HUES48 (cell line): ENCODE measurements around the gene PHKB.

ENCODE experiments used
- H3K27ac ChIP-seq: one replicate; pipeline ENCODE4 v1.7.0; 2013; ENCODE audit warnings: low read depth, low read length, inconsistent platforms
- H3K27me3 ChIP-seq: 2 replicates; pipeline ENCODE4 v1.6.1; 2013; ENCODE audit warnings: mild to moderate bottlenecking, low read length; ENCODE audit not compliant: control insufficient read depth, insufficient read depth
- H3K36me3 ChIP-seq: 2 replicates; pipeline ENCODE4 v1.6.1; 2013; ENCODE audit warnings: low read length; ENCODE audit not compliant: control insufficient read depth, insufficient read depth
- H3K4me1 ChIP-seq: 2 replicates; pipeline ENCODE4 v1.6.1; 2013; ENCODE audit warnings: mild to moderate bottlenecking, low read length; ENCODE audit not compliant: control insufficient read depth, insufficient read depth
- H3K4me3 ChIP-seq: 2 replicates; pipeline ENCODE4 v1.5.1; 2013; ENCODE audit warnings: mild to moderate bottlenecking, low read depth, low read length
- H3K9ac ChIP-seq: 2 replicates; pipeline ENCODE4 v1.6.1; 2013; ENCODE audit warnings: mild to moderate bottlenecking, low read depth, low read length, moderate library complexity
- H3K9me3 ChIP-seq: 2 replicates; pipeline ENCODE4 v1.6.1; 2013; ENCODE audit warnings: low read length; ENCODE audit not compliant: control insufficient read depth, insufficient read depth

Gene PHKB

DNA sequence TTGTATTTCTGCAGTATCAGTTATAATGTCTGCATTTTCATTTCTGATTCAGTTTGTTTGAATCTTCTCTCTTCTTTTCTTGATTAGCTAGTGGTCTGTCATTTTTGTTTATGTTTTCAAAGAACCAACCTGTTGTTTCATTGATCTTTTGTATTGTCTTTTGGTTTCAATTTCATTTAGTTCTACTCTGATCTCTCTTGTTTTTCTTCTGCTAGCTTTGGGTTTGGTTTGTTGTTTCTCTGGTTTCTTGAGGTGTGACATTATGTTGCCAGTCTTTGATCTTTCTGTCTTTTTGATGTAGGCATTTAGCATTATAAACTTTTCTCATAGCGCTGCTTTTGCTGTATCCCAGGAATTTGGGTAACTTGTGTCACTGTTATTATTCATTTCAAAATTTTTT lies 107.2 kb downstream of the PHKB start:
- Histone ChIP-seq H3K36me3 (no peaks in the 10 kb centered on the region), H3K9me3 (no peaks in the 10 kb centered on the region), H3K27ac (no peak overlapping the region), H3K4me1 (no peaks in the 10 kb centered on the region), H3K4me3 (no peak overlapping the region), H3K9ac (no peak overlapping the region), H3K27me3 (no peaks in the 10 kb centered on the region)

DNA sequence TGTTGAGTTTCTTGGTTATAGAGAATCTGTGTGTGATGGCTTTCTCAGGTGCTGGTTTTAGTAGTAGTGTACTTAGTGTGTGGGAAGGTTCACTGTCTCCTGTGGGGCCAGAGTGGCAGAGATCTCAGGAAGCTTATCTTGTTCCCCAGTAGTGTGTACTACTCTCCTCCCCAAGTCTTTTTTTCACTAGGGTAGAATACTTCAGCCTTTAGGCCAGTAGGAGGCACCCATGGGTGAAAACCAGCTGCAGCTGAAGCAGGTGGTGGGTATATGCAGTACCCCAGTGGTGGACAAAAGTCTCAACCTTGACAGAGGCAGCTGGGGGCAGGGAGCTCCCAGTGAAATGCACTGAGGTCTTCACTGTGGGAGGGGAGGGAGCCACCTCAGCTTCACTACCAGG lies 109.9 kb downstream of the PHKB start:
- no peaks in the 10 kb centered on the region for H3K27me3 ChIP-seq
- H3K27ac ChIP-seq, result no peak overlapping the region
- no peaks in the 10 kb centered on the region for H3K36me3 ChIP-seq
- H3K9ac ChIP-seq, result no peak overlapping the region
- no peak overlapping the region for H3K4me3 ChIP-seq
- H3K4me1 ChIP-seq, result no peaks in the 10 kb centered on the region
- H3K9me3 ChIP-seq, result no peaks in the 10 kb centered on the region

DNA sequence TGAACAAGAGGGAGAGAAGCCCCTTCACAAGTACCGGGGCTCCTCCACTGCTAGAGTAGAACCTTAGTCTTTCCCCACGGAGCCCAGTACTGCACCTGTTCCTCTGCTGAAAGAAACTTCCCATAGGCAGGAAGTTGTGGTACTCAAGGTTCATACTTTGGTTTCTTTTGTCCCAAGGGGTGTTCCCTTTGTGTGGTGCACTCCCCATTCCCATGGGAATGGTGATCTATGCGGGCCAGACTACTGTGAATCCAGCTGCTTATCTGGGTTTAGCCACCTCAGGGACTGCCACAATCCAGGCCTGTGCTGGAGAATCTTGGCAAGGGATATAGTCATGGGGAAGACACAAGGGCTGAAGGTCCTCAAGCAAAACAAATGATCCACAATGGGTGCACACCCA lies 110.6 kb downstream of the PHKB start:
- Histone ChIP-seq H3K9ac (no peak overlapping the region), H3K4me1 (no peaks in the 10 kb centered on the region), H3K36me3 (no peaks in the 10 kb centered on the region), H3K27me3 (no peaks in the 10 kb centered on the region), H3K4me3 (no peak overlapping the region), H3K9me3 (no peaks in the 10 kb centered on the region), H3K27ac (no peak overlapping the region)

DNA sequence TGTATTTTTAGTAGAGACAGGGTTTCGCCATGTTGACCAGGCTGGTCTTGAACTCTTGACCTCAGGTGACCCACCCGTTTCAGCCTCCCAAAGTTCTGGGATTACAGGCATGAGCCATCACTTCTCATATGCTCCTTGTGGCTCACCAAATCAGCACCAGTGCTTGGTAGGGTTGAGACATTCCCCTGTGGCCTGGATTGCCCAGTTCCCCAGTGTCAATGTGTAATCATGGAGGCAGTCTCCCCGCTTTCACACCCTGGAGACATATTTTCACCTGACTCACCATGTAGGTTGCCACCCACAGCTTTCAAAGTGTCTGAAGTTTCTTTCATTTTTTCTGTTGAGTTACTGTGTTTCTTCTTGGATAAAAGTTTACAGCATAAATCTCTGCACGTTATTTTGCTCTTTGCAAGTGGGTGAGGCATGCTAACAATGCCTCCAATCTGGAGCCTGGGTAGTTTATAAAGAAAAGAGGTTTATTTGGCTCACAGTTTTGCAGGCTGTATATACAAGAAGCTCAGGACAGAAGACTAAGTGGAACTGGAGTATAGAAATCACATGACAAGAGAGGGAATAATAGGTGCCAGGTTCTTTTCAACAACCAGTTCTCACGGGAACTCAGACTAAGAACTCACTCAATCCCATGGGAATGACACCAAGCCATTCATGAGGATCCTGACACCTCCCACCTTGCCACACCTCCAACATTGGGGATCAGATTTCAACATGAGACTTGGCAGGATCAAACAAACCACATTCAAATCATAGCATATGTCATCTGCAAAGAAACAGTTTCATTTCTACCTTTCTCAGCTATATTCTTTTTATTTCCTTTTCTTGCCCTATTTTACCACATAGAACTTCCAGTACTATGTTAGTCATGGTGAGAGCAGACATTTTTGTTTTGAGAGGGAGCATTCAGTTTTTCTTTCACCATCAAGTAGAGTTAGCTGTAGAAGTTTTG lies 113.2 kb downstream of the PHKB start:
- Histone ChIP-seq H3K27ac (no peak overlapping the region), H3K27me3 (no peaks in the 10 kb centered on the region), H3K4me3 (no peak overlapping the region), H3K4me1 (no peaks in the 10 kb centered on the region), H3K36me3 (no peaks in the 10 kb centered on the region), H3K9me3 (no peaks in the 10 kb centered on the region), H3K9ac (no peak overlapping the region)

DNA sequence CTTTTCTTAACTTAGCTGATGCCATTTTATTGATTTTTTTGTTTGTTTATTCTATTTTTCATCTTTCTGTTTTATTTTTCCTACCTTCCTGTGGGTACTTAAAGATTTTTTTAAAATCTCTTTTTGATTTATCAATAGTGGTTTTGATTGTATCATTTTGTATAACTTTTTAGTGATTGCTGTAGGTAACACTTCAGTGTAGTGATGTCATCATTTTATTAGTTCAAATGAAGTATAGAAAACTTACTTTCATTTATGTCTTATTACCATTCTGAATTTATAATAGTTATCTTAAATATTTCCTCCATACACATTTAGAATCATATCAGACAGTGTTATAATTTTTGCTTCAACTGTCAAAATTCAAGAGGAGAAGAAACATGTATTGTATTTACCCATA lies 115.9 kb downstream of the PHKB start:
- Histone ChIP-seq H3K9me3 (no peaks in the 10 kb centered on the region), H3K4me1 (no peaks in the 10 kb centered on the region), H3K36me3 (no peaks in the 10 kb centered on the region), H3K27ac (no peak overlapping the region), H3K9ac (no peak overlapping the region), H3K4me3 (no peak overlapping the region), H3K27me3 (no peaks in the 10 kb centered on the region)

DNA sequence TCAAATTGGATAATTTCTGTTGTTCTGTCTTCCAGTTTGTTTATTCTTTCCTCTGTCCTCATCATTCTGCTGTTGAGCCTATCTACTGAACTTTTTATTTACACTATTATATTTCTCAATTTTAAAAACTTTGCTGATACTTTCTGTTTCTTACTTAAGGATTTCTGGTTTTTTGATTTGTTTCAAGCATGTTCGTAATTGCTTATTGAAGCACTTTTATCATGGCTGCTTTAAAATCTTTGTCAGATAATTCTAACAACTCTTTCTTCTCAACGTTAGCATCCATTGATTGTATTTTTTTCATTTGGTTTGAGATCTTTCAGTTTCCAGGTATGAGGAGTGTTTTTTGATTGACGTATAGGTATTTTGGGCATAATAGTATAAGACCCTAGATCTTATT lies 116.9 kb downstream of the PHKB start:
- no peaks in the 10 kb centered on the region for H3K27me3 ChIP-seq
- no peaks in the 10 kb centered on the region for H3K36me3 ChIP-seq
- no peak overlapping the region for H3K4me3 ChIP-seq
- H3K4me1 ChIP-seq, result no peaks in the 10 kb centered on the region
- no peak overlapping the region for H3K27ac ChIP-seq
- H3K9me3 ChIP-seq, result no peaks in the 10 kb centered on the region
- no peak overlapping the region for H3K9ac ChIP-seq

DNA sequence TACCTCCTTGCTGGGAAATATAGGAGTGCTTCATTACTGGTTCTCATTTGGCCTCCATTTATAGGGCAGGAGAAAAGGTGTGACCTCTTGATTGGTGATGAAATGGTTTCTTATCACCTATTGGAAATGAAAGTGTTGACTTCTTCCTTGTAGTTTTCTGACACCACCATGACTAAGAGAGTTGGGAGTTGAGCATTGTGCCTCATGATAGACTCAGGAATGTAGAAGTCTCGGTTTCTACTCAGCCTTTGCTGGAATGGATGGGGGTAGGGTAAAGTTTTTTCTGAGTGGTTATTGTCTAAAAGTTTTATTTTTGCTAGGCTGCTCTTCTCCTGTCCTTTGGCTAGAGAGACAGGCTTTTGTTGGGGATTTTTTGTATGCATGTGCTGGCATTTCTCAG lies 117.4 kb downstream of the PHKB start:
- Histone ChIP-seq H3K27ac (no peak overlapping the region), H3K9ac (no peak overlapping the region), H3K36me3 (no peaks in the 10 kb centered on the region), H3K9me3 (no peaks in the 10 kb centered on the region), H3K4me1 (0 out of 2 replicates have a peak, but pooled peaks cover under 1% of the 10 kb centered on the region), H3K27me3 (no peaks in the 10 kb centered on the region), H3K4me3 (no peak overlapping the region)

DNA sequence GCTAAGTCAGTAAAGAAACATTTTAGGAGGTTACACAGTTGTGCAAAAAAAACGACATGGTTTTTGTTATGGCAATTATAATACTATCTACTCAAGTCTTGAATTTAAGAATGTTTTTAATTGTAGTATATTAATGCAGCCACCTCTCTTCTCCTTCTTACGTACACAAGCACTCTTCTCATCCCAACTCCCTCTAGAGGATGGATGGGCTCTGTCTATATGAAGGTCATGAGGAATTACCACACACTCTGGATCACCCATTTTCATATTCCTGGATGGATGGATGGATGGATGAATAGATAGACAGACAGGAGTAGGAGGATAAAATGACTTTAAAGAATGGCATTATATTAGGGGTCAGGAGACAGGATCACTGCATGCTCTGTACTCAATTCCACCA lies 120.0 kb downstream of the PHKB start:
- H3K9me3 ChIP-seq, result no peaks in the 10 kb centered on the region
- H3K4me1 ChIP-seq, result peaks cover 14% of the 10 kb centered on the region
- H3K36me3 ChIP-seq, result no peaks in the 10 kb centered on the region
- H3K27me3 ChIP-seq, result no peaks in the 10 kb centered on the region
- no peak overlapping the region for H3K27ac ChIP-seq
- no peak overlapping the region for H3K9ac ChIP-seq
- no peak overlapping the region for H3K4me3 ChIP-seq

DNA sequence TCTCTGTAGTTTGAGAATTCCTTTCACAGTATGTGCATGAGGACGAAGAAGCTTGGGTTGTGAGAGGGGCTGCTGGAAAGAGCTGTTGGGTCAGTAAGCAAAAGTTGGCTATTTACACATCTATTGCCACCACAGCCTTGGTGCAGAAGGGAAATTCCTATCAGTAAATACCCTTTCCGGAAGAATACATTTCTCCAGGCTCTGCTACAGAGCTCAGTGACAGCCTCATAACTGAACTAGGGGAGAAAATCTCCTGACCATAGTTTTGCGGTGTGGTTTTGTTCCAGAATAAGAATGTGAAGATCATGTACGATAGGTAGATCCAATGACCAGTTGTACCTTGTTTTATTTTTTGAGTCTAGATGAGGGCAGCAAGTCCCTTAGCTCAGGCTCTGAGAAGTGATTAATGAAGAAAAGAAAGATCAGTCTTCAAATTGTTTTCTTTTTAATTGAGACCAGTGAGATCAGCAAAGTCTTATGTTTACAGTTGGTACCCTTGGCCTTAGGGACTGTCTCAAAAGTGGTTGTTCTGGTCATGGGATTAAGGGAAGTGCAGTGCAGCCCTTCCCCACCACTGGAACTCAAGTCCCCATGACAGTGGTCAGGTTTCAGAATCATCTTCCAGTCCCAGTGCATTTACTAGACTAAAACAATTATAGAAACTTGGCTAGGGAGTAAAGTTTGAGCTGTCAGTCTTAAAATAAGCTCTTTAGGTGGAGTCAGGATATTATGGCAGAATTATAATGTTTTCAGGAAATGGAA lies 123.5 kb downstream of the PHKB start:
- Histone ChIP-seq H3K27ac (no peak overlapping the region), H3K9me3 (no peaks in the 10 kb centered on the region), H3K9ac (no peak overlapping the region), H3K4me1 (peaks cover 14% of the 10 kb centered on the region), H3K4me3 (no peak overlapping the region), H3K36me3 (0 out of 2 replicates have a peak, but pooled peaks cover 2% of the 10 kb centered on the region), H3K27me3 (no peaks in the 10 kb centered on the region)

DNA sequence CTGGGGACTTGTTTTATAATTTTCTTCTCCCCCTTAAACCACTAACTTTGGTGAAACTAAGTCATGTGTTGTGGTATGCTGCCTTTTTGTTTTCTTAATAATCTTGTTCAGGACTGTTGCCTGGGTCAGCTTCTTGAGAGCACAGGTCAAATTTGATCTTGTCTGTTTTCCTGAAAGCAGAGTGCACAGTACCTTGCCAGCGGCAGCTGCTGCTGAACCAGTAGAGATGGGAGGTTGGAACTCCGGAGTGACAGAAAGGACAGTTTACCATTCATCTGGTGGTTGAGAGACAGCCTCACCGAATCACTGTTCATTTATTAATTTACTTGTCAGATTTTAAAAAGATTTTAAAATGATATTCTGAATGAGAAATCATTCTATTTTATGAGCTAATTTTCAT lies 125.0 kb downstream of the PHKB start:
- Histone ChIP-seq H3K9me3 (no peaks in the 10 kb centered on the region), H3K27me3 (no peaks in the 10 kb centered on the region), H3K4me1 (peaks cover 14% of the 10 kb centered on the region), H3K4me3 (no peak overlapping the region), H3K27ac (no peak overlapping the region), H3K9ac (no peak overlapping the region), H3K36me3 (peaks cover 9% of the 10 kb centered on the region; the same call in 1 of the 2 replicates)

DNA sequence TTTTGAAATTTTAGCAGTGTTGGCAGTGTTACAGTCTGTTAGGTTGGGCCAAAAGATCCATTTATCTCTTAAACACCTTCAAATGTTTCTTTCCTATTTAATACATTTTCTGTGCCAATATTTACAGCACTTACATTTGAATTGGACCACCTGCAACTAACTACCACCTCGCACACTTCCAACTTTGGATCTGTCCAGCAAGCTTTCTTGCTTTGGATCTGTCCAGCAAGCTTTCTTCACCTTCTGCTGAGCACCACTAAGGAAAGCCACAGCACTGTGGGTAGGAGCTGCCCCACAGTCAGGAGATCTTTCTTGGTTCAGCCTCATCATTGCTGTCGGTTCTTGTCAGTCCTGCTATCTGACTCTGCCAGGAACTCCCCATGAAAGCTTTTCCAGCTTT lies 129.3 kb downstream of the PHKB start:
- Histone ChIP-seq H3K9ac (no peak overlapping the region), H3K9me3 (no peaks in the 10 kb centered on the region), H3K27ac (no peak overlapping the region), H3K4me1 (no peaks in the 10 kb centered on the region), H3K27me3 (no peaks in the 10 kb centered on the region), H3K4me3 (no peak overlapping the region), H3K36me3 (peaks cover 24% of the 10 kb centered on the region; the same call in 1 of the 2 replicates)
